SK-N-SH (cell line): ENCODE results near the gene CHSY1. TPM values are rescaled to one million over a fixed set of nuclear protein-coding genes. Genes with fewer than 3 reads are reported as not detected.

Experiments
- CTCF ChIA-PET: fragments of 300-600, 350-600 bp; formaldehyde crosslinking; extraction: SDS; loops from one replicate; lab custom pipeline; 2021; lab: Yijun Ruan, JAX
- POLR2A ChIA-PET: fragments of 350-600 bp; sonication (Branson Sonifier 250); formaldehyde crosslinking; extraction: SDS; loops from one replicate; lab custom pipeline; 2020; ENCODE audit warnings: antibody characterized with exemption, inconsistent platforms; lab: Yijun Ruan, JAX
- DNase-seq: peaks from one replicate; pipeline ENCODE4 v3.0.0; 2012
- H2AFZ ChIP-seq: fragments of 200-600 bp; sonication (generic); 2 replicates; pipeline ENCODE4 v1.8.1; 2016; ENCODE audit warnings: antibody characterized with exemption, mild to moderate bottlenecking, low read depth
- H3F3A ChIP-seq: fragments of 200-600 bp; sonication (generic); replicated peaks from 2 replicates; pipeline ENCODE3; 2016; ENCODE audit warnings: antibody characterized with exemption, mild to moderate bottlenecking; ENCODE audit not compliant: insufficient read depth
- H3K27ac ChIP-seq, 2 experiments: fragments of 200-500 bp in 1 of 2; fragments of 200-600 bp in 1 of 2; sonication (Bioruptor generic) in 1 of 2; sonication (generic), shearing (Covaris generic) in 1 of 2; 2 replicates each; pipeline versions ENCODE4 v1.5.1 to v1.6.1; 2014 to 2016; ENCODE audit warnings: low read depth in 2 of 2, inconsistent platforms in 1 of 2, low read length in 1 of 2, mild to moderate bottlenecking in 1 of 2, mixed read lengths in 1 of 2
- H3K27me3 ChIP-seq: fragments of 200-600 bp; sonication (generic), shearing (Covaris generic); 2 replicates; pipeline ENCODE4 v1.6.1; 2016; ENCODE audit warnings: mixed run types; ENCODE audit not compliant: insufficient read depth
- H3K36me3 ChIP-seq, 2 experiments: fragments of 200-500 bp in 1 of 2; fragments of 200-600 bp in 1 of 2; sonication (Bioruptor generic) in 1 of 2; sonication (generic) in 1 of 2; replicated peaks in 1 of 2; 2 replicates each; pipeline versions ENCODE3 to v1.5.1; 2014 to 2016; ENCODE audit warnings: low read length in 1 of 2, mild to moderate bottlenecking in 1 of 2; ENCODE audit not compliant: insufficient read depth in 2 of 2, control insufficient read depth in 1 of 2
- H3K4me1 ChIP-seq, 2 experiments: fragments of 200-500 bp in 1 of 2; fragments of 200-600 bp in 1 of 2; sonication (Bioruptor generic) in 1 of 2; sonication (generic), shearing (Covaris generic) in 1 of 2; 2 replicates each; pipeline versions ENCODE4 v1.5.1 to v1.6.1; 2014 to 2016; ENCODE audit warnings: low read depth in 1 of 2, low read length in 1 of 2, mixed run types in 1 of 2; ENCODE audit not compliant: insufficient read depth in 2 of 2, control insufficient read depth in 1 of 2
- H3K4me2 ChIP-seq: fragments of 200-600 bp; sonication (generic), shearing (Covaris generic); 2 replicates; pipeline ENCODE4 v1.6.1; 2017; ENCODE audit warnings: mixed run types
- H3K4me3 ChIP-seq, 2 experiments: fragments of 200-500 bp in 1 of 2; fragments of 200-600 bp in 1 of 2; sonication (Bioruptor generic) in 1 of 2; sonication (generic), shearing (Covaris generic) in 1 of 2; 2 replicates each; pipeline versions ENCODE4 v1.5.1 to v1.8.1; 2014 to 2016; ENCODE audit warnings: low read depth in 2 of 2, inconsistent platforms in 1 of 2, low read length in 1 of 2, mild to moderate bottlenecking in 1 of 2, mixed read lengths in 1 of 2, moderate library complexity in 1 of 2
- H3K79me2 ChIP-seq: fragments of 200-600 bp; sonication (generic); 2 replicates; pipeline ENCODE4 v1.8.1; 2017; ENCODE audit warnings: mild to moderate bottlenecking; ENCODE audit not compliant: insufficient read depth
- H3K9ac ChIP-seq: fragments of 200-600 bp; sonication (generic); 2 replicates; pipeline ENCODE4 v1.6.1; 2017; ENCODE audit warnings: mixed run types
- H3K9me2 ChIP-seq: fragments of 200-600 bp; sonication (generic); 2 replicates; pipeline ENCODE4 v1.6.1; 2017; ENCODE audit warnings: mixed run types
- H3K9me3 ChIP-seq: fragments of 200-600 bp; sonication (generic); 2 replicates; pipeline ENCODE4 v1.6.1; 2017; ENCODE audit warnings: mixed run types, mild to moderate bottlenecking, moderate library complexity
- H4K20me1 ChIP-seq: fragments of 200-600 bp; sonication (generic); 2 replicates; pipeline ENCODE4 v1.6.1; 2017; ENCODE audit warnings: mild to moderate bottlenecking, mixed run types; ENCODE audit not compliant: insufficient read depth
- CHD2 ChIP-seq: fragments of 150-350 bp; IDR thresholded peaks from 2 replicates; pipeline ENCODE4 v1.6.1; 2018; ENCODE audit warnings: low read length; ENCODE audit not compliant: partially characterized antibody
- EZH2phosphoT487 ChIP-seq: fragments of 200-600 bp; sonication (generic); IDR thresholded peaks from 2 replicates; pipeline ENCODE4 v1.6.1; 2017; ENCODE audit warnings: low read depth, mixed run types, mild to moderate bottlenecking, antibody characterized with exemption, moderate library complexity, borderline replicate concordance
- FOXJ3 ChIP-seq: sonication (generic); formaldehyde crosslinking; IDR thresholded peaks from 2 replicates; pipeline ENCODE4 v1.5.1; 2020; ENCODE audit warnings: mild to moderate bottlenecking, missing genetic modification reagents
- FOXM1 ChIP-seq: IDR thresholded peaks from 2 replicates; pipeline ENCODE4 v1.4.0; 2012; ENCODE audit warnings: low read depth, mild to moderate bottlenecking
- MEF2A ChIP-seq: IDR thresholded peaks from 2 replicates; pipeline ENCODE4 v1.4.0; 2012; ENCODE audit warnings: low read depth, borderline replicate concordance
- NFIC ChIP-seq: IDR thresholded peaks from 2 replicates; pipeline ENCODE4 v1.4.0; 2012; ENCODE audit warnings: borderline replicate concordance
- SMC3 ChIP-seq: IDR thresholded peaks from 2 replicates; pipeline ENCODE4 v1.6.1; 2012; ENCODE audit warnings: low read depth, low read length, improper control_type of control experiment
- WGBS: methylation state at CpG from one replicate; pipeline ENCODE4 v1.1.6; 2017; ENCODE audit warnings: low lambda C conversion rate; 5-methylcytosine and 5-hydroxymethylcytosine counted together
- polyA plus RNA-seq, 3 experiments: library from polyadenylated mRNA; depleted of rRNA; stranded (reverse); fragments of >200 nt; gene quantifications; 2 replicates each; pipeline ENCODE4 v1.2.3, GENCODE V29; 2012
- TF ChIP-seq, protein P1 (sequence below): fragments of 150-350 bp; IDR thresholded peaks from 2 replicates; pipeline ENCODE4 v1.6.1; 2016; ENCODE audit warnings: mild to moderate bottlenecking, low read depth, low read length
- TF ChIP-seq, protein P2 (sequence below): fragments of 200-600 bp; sonication (generic); IDR thresholded peaks from 2 replicates; pipeline ENCODE4 v1.6.1; 2017; ENCODE audit warnings: antibody characterized with exemption, mild to moderate bottlenecking, moderate library complexity
- TF ChIP-seq, protein P3 (sequence below): IDR thresholded peaks from 2 replicates; pipeline ENCODE4 v1.4.0; 2012; ENCODE audit warnings: low read depth, borderline replicate concordance

Gene CHSY1
- polyA plus RNA-seq, 1 of the 3 experiments (the other 2 are of a cell fraction), result 15.7 TPM

DNA sequence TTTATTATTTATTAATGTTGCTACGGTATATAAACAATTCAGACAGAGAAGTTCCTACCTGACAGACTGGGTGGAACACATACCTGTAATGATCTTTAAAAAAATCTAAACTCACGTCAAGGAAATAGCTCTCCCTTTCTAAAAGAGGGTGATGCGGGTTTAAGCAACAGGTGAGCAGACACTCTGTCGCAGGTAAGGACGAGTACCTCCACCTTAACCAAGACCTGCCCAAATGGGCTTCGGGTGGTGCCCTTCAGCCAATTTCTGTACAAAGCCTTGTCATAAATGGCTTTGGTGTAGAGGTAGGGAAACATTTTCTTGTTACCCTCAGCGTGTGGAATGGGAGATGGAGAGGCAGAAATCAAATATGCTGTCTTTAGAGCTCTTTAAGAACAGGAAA, 67.0 kb downstream of the CHSY1 start:
- Histone ChIP-seq H3K4me2 (no peak overlapping the region), H3K9me2 (no peaks in the 10 kb centered on the region), H3K9me3 (no peaks in the 10 kb centered on the region), H3K4me1 (peaks cover 22 to 31% of the 10 kb centered on the region in 2 experiments; a peak in 3 of 4 replicates), H3K36me3 (peaks cover 12 to 16% of the 10 kb centered on the region in 2 experiments), H3K9ac (no peak overlapping the region), H2AFZ (no peak overlapping the region), H3K27ac (no peak overlapping the region; a peak in 1 of 4 replicates), H3F3A (peaks cover 3% of the 10 kb centered on the region), H3K79me2 (peaks cover 91% of the 10 kb centered on the region), H3K4me3 (no peak overlapping the region), H4K20me1 (peaks cover 48% of the 10 kb centered on the region), H3K27me3 (no peaks in the 10 kb centered on the region)
- CTCF ChIA-PET, result no interaction called here
- TF ChIP-seq, protein P1, sequence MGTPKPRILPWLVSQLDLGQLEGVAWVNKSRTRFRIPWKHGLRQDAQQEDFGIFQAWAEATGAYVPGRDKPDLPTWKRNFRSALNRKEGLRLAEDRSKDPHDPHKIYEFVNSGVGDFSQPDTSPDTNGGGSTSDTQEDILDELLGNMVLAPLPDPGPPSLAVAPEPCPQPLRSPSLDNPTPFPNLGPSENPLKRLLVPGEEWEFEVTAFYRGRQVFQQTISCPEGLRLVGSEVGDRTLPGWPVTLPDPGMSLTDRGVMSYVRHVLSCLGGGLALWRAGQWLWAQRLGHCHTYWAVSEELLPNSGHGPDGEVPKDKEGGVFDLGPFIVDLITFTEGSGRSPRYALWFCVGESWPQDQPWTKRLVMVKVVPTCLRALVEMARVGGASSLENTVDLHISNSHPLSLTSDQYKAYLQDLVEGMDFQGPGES, result no peak
- TF ChIP-seq, protein P2, sequence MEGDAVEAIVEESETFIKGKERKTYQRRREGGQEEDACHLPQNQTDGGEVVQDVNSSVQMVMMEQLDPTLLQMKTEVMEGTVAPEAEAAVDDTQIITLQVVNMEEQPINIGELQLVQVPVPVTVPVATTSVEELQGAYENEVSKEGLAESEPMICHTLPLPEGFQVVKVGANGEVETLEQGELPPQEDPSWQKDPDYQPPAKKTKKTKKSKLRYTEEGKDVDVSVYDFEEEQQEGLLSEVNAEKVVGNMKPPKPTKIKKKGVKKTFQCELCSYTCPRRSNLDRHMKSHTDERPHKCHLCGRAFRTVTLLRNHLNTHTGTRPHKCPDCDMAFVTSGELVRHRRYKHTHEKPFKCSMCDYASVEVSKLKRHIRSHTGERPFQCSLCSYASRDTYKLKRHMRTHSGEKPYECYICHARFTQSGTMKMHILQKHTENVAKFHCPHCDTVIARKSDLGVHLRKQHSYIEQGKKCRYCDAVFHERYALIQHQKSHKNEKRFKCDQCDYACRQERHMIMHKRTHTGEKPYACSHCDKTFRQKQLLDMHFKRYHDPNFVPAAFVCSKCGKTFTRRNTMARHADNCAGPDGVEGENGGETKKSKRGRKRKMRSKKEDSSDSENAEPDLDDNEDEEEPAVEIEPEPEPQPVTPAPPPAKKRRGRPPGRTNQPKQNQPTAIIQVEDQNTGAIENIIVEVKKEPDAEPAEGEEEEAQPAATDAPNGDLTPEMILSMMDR, result no peak
- TF ChIP-seq CHD2, result no peak
- TF ChIP-seq EZH2phosphoT487, result no peak
- TF ChIP-seq FOXJ3 (CRISPR knock-in tag), result no peak
- TF ChIP-seq, protein P3, sequence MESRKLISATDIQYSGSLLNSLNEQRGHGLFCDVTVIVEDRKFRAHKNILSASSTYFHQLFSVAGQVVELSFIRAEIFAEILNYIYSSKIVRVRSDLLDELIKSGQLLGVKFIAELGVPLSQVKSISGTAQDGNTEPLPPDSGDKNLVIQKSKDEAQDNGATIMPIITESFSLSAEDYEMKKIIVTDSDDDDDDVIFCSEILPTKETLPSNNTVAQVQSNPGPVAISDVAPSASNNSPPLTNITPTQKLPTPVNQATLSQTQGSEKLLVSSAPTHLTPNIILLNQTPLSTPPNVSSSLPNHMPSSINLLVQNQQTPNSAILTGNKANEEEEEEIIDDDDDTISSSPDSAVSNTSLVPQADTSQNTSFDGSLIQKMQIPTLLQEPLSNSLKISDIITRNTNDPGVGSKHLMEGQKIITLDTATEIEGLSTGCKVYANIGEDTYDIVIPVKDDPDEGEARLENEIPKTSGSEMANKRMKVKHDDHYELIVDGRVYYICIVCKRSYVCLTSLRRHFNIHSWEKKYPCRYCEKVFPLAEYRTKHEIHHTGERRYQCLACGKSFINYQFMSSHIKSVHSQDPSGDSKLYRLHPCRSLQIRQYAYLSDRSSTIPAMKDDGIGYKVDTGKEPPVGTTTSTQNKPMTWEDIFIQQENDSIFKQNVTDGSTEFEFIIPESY, result no peak
- TF ChIP-seq FOXM1, result no peak
- no peak for TF ChIP-seq NFIC
- TF ChIP-seq MEF2A, result no peak
- no peak for TF ChIP-seq SMC3
- POLR2A ChIA-PET, result no interaction called here
- 95% methylated on average over 7 of the region's 7 CpGs for WGBS
- no peak for DNase-seq

DNA sequence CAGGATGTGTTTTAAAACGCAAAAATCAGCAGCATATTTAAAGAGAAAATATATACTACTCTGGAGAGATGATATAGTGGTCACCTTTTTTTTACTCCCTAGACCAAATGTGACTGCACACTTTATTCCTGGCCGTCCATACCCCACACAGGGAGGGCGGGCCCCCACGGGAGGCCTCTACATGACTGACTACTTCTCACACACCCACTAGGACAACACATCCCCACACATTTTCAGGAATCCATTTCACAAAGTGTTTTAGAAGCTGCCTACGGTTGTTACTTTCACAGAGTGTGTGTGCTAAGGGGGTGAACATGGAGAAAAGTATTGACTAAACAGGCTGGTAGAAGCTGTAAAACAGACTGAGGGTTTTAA, 67.9 kb downstream of the CHSY1 start:
- peaks cover 13 to 16% of the 10 kb centered on the region in 2 experiments for H3K36me3 ChIP-seq
- CTCF ChIA-PET, result interaction anchor here (1.5 kb wide), 1 partner anchor 13 kb away, joined by 3 read pairs; no protein-coding TSS in a partner anchor
- no peak overlapping the region for H3K27ac ChIP-seq
- TF ChIP-seq, protein P1, result no peak
- TF ChIP-seq SMC3, result no peak
- H3K9ac ChIP-seq, result no peak overlapping the region
- no peak overlapping the region for H3K4me3 ChIP-seq
- H3K79me2 ChIP-seq, result peaks cover 86% of the 10 kb centered on the region
- no peaks in the 10 kb centered on the region for H3K9me2 ChIP-seq
- H3K4me2 ChIP-seq, result no peak overlapping the region
- no peaks in the 10 kb centered on the region for H3K27me3 ChIP-seq
- H3K9me3 ChIP-seq, result no peaks in the 10 kb centered on the region
- peaks cover 48% of the 10 kb centered on the region for H4K20me1 ChIP-seq
- 92% methylated on average over 5 of the region's 5 CpGs for WGBS
- H3F3A ChIP-seq, result peaks cover 5% of the 10 kb centered on the region
- POLR2A ChIA-PET, result no interaction called here
- peaks cover 22 to 28% of the 10 kb centered on the region in 2 experiments; a peak in 3 of 4 replicates for H3K4me1 ChIP-seq
- no peak overlapping the region for H2AFZ ChIP-seq
- DNase-seq, result no peak
